Measurements from ENCODE around the gene EPN2.
"Not testable (repeated sequence)": the region's sequence is repeated elsewhere in the genome, so short reads cannot be mapped to it uniquely, and the experiment has no call there.

Gene EPN2

DNA sequence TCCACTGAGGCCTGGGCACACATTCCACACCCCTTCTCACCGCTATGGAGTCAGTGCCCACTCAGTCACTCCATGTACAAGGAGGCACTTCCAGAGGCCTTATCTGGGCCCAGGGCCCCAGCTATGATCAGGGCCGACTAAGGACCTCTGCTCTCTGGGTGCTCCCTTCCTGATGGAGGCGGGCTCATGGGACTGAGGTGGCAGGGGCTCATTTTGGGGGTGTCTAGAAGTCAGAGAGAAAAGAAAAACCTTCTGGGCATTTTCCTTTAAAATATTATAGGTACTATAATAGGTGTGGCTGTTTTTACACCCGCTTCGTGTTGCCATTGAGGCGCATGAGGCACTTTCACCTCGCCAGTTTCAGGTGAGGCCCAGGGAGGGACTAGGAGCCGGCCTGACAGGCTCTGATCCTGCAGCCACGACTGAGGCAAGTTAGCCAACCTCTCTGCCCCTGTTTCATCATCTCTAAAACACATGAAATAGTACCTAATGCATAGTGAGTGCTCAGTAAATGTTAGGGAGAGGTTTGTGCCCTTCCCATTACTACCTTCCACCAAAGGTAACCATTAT, 111.0 kb downstream of the EPN2 start:
- Histone ChIP-seq H3K79me2 (ENCODE audit: insufficient read depth, low read depth) (no peaks in the 10 kb centered on the region), H3K4me2 (no peak overlapping the region), H3K4me3 (IDR thresholded peaks at IDR 0.05; ENCODE audit: insufficient read depth, low read depth, low read length) (no peak overlapping the region), H3K4me1 (ENCODE audit: low read depth, poor library complexity, severe bottlenecking) (no peaks in the 10 kb centered on the region), H3K27ac (no peak overlapping the region), H3K9ac (no peak overlapping the region), H3K36me3 (ENCODE audit: insufficient read depth) (no peaks in the 10 kb centered on the region), H3K27me3 (ENCODE audit: insufficient read depth, low read depth) (no peaks in the 10 kb centered on the region), H2AFZ (ENCODE audit: low read depth) (no peak overlapping the region), H4K20me1 (ENCODE audit: insufficient read depth) (no peaks in the 10 kb centered on the region)
- TF ChIP-seq, protein P1, sequence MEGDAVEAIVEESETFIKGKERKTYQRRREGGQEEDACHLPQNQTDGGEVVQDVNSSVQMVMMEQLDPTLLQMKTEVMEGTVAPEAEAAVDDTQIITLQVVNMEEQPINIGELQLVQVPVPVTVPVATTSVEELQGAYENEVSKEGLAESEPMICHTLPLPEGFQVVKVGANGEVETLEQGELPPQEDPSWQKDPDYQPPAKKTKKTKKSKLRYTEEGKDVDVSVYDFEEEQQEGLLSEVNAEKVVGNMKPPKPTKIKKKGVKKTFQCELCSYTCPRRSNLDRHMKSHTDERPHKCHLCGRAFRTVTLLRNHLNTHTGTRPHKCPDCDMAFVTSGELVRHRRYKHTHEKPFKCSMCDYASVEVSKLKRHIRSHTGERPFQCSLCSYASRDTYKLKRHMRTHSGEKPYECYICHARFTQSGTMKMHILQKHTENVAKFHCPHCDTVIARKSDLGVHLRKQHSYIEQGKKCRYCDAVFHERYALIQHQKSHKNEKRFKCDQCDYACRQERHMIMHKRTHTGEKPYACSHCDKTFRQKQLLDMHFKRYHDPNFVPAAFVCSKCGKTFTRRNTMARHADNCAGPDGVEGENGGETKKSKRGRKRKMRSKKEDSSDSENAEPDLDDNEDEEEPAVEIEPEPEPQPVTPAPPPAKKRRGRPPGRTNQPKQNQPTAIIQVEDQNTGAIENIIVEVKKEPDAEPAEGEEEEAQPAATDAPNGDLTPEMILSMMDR (conservative IDR thresholded peaks at IDR 0.05; ENCODE audit: low read depth, low read length), result no peak

DNA sequence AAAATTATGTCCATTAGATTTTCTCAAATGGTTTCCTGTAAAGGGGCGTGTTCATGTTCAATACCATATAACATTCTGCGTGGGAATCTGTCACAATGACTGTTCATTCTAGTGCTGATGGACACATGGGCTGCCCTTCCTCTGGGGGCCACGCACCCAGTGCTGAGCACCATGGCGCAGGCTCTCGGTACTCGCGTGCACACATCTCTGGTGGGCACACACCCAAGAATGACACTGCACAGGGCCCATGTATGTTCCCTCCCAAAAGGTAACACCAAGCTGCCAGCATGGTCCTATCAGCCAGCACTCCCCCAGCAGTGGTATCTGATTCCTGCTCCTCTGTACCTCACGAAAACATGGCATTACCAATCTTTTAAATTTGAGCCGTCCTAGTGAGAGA, 111.6 kb downstream of the EPN2 start:
- Histone ChIP-seq H3K36me3 (ENCODE audit: insufficient read depth) (no peaks in the 10 kb centered on the region), H4K20me1 (ENCODE audit: insufficient read depth) (no peaks in the 10 kb centered on the region), H2AFZ (ENCODE audit: low read depth) (no peak overlapping the region), H3K27ac (no peak overlapping the region), H3K79me2 (ENCODE audit: insufficient read depth, low read depth) (no peaks in the 10 kb centered on the region), H3K9ac (no peak overlapping the region), H3K4me3 (IDR thresholded peaks at IDR 0.05; ENCODE audit: insufficient read depth, low read depth, low read length) (no peak overlapping the region), H3K4me2 (no peak overlapping the region), H3K4me1 (ENCODE audit: low read depth, poor library complexity, severe bottlenecking) (no peaks in the 10 kb centered on the region), H3K27me3 (ENCODE audit: insufficient read depth, low read depth) (no peaks in the 10 kb centered on the region)
- TF ChIP-seq, protein P1 (conservative IDR thresholded peaks at IDR 0.05; ENCODE audit: low read depth, low read length), result no peak

DNA sequence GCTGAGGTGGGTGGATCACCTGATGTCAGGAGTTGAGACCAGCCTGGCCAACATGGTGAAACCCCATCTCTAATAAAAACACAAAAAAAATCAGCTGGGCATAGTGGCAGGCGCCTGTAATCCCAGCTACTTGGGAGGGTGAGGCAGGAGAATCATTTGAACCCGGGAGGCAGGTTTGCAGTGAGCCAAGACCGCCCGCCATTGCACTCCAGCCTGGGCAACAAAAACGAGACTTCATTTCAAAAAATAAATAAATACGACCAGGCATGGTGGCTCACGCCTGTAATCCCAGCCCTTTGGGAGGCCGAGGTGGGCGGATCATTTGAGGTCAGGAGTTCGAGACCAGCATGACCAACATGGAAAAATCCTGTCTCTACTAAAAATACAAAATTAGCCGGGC, 116.2 kb downstream of the EPN2 start:
- H3K27me3 ChIP-seq (ENCODE audit: insufficient read depth, low read depth); H3K27ac ChIP-seq; H3K4me3 ChIP-seq (IDR thresholded peaks at IDR 0.05; ENCODE audit: insufficient read depth, low read depth, low read length); H4K20me1 ChIP-seq (ENCODE audit: insufficient read depth); H3K4me1 ChIP-seq (ENCODE audit: low read depth, poor library complexity, severe bottlenecking); H3K36me3 ChIP-seq (ENCODE audit: insufficient read depth); H3K79me2 ChIP-seq (ENCODE audit: insufficient read depth, low read depth); H3K9ac ChIP-seq; H3K4me2 ChIP-seq; H2AFZ ChIP-seq (ENCODE audit: low read depth): not testable (repeated sequence)

DNA sequence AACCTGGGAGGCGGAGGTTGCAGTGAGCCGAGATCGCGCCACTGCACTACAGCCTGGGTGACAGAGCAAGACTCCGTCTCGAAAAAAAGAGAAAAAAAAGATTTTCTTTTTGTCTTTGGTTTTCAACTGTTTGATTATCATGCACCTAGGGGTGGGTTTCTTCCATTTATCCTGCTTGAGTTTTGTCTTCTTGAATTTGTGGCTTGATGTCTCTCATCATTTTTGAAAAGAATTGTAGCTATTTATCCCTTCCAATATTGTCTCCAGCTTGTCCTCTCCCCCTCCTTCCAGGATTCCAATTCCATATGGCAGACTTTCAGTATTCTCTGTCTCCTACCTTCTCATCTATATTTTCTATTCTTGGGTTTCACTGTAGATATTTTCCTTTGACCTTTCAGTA, 117.6 kb downstream of the EPN2 start:
- H4K20me1 ChIP-seq (ENCODE audit: insufficient read depth), result no peaks in the 10 kb centered on the region
- H3K27me3 ChIP-seq (ENCODE audit: insufficient read depth, low read depth), result no peaks in the 10 kb centered on the region
- H2AFZ ChIP-seq (ENCODE audit: low read depth), result no peak overlapping the region
- H3K4me1 ChIP-seq (ENCODE audit: low read depth, poor library complexity, severe bottlenecking), result no peaks in the 10 kb centered on the region
- H3K79me2 ChIP-seq (ENCODE audit: insufficient read depth, low read depth), result no peaks in the 10 kb centered on the region
- TF ChIP-seq, protein P1 (conservative IDR thresholded peaks at IDR 0.05; ENCODE audit: low read depth, low read length), result no peak
- H3K4me2 ChIP-seq, result no peak overlapping the region
- H3K27ac ChIP-seq, result no peak overlapping the region
- no peaks in the 10 kb centered on the region for H3K36me3 ChIP-seq (ENCODE audit: insufficient read depth)
- H3K9ac ChIP-seq, result no peak overlapping the region
- H3K4me3 ChIP-seq (IDR thresholded peaks at IDR 0.05; ENCODE audit: insufficient read depth, low read depth, low read length), result no peak overlapping the region

DNA sequence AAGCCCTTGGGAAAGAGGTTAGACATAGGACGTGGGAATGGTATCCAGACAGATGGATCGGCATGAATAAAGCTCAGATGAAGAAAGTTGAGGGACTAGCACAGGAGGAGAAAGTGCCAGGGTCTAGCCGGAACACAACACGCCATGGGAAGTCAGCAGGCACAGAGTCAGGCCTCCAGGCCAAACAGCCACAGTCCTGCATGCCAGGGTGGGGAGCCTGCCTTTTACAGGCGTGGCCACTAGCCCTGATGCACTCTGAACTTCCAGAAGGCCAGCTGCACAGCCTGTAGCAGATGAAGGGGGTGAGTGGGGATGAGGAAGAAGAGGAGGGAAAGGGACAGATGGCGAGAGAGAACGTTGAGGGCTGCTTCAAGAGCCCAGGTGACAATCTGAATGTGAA, 120.2 kb downstream of the EPN2 start:
- Histone ChIP-seq H3K4me2 (no peak overlapping the region), H3K36me3 (ENCODE audit: insufficient read depth) (no peaks in the 10 kb centered on the region), H3K4me3 (IDR thresholded peaks at IDR 0.05; ENCODE audit: insufficient read depth, low read depth, low read length) (no peak overlapping the region), H3K4me1 (ENCODE audit: low read depth, poor library complexity, severe bottlenecking) (peaks cover 5% of the 10 kb centered on the region), H3K9ac (no peak overlapping the region), H3K27me3 (ENCODE audit: insufficient read depth, low read depth) (no peaks in the 10 kb centered on the region), H3K27ac (no peak overlapping the region), H3K79me2 (ENCODE audit: insufficient read depth, low read depth) (no peaks in the 10 kb centered on the region), H4K20me1 (ENCODE audit: insufficient read depth) (no peaks in the 10 kb centered on the region), H2AFZ (ENCODE audit: low read depth) (no peak overlapping the region)
- TF ChIP-seq, protein P1 (conservative IDR thresholded peaks at IDR 0.05; ENCODE audit: low read depth, low read length), result no peak

Measured in KMS-11 (cell line).